ENCODE results near the gene BCKDHA. TPM values are rescaled to one million over a fixed set of nuclear protein-coding genes. Genes with fewer than 3 reads are reported as not detected.
"Not testable (repeated sequence)": the region's sequence is repeated elsewhere in the genome, so short reads cannot be mapped to it uniquely, and the experiment has no call there.

BCKDHA gene

GRCh38 chr19:41463257-41464256 lies 65.9 kb downstream of the BCKDHA start:
- not testable (repeated sequence) for H3K4me1 ChIP-seq (ENCODE audit: control insufficient read depth, insufficient read depth, low read length); H3K4me2 ChIP-seq (ENCODE audit: low read length); H3K9ac ChIP-seq (ENCODE audit: low read depth, low read length); H3K36me3 ChIP-seq (ENCODE audit: insufficient read depth, low read length); H3K9me3 ChIP-seq (replicated peaks; ENCODE audit: low read length); H3K4me3 ChIP-seq (ENCODE audit: low read length)
- H3K27me3 ChIP-seq (ENCODE audit: control insufficient read depth, insufficient read depth, low read length): peaks cover 29% of the 10 kb centered on the region

Small RNA genes lying within 50 kb of the gene (small RNA-seq; reads per million reads assigned to genes)
- gene RF00017: not detected
